Testis (tissue), 5 donors: ENCODE measurements around the gene SCRG1. TPM values are rescaled to one million over a fixed set of nuclear protein-coding genes. Genes with fewer than 3 reads are reported as not detected.

Experiments used
- DNase-seq: peaks from one replicate; pipeline ENCODE4 v3.0.0-alpha.2; 2019
- H3K27ac ChIP-seq, 2 donors: fragments of 200-600 bp; sonication (generic); one replicate each; pipeline ENCODE4 v1.5.1; 2019
- H3K27me3 ChIP-seq: fragments of 200-600 bp; sonication (generic); one replicate; pipeline ENCODE4 v1.5.1; 2019
- H3K36me3 ChIP-seq: fragments of 200-600 bp; sonication (generic); one replicate; pipeline ENCODE4 v1.5.1; 2017; ENCODE audit warnings: low read depth; ENCODE audit errors: missing control alignments
- H3K4me1 ChIP-seq: fragments of 200-600 bp; sonication (generic); one replicate; pipeline ENCODE4 v1.5.1; 2019
- H3K4me3 ChIP-seq, 2 donors: fragments of 200-600 bp; sonication (generic); one replicate each; pipeline ENCODE4 v1.5.1; 2017 to 2019
- H3K9me3 ChIP-seq: fragments of 200-600 bp; sonication (generic); one replicate; pipeline ENCODE4 v1.5.1; 2017
- CTCF ChIP-seq, 3 experiments: fragments of 450-650 bp in 2 of 3; fragments of 200-600 bp in 1 of 3; sonication (generic) in 1 of 3; IDR thresholded peaks; one replicate each; pipeline ENCODE4 v1.5.1; 2016 to 2019; ENCODE audit warnings: antibody characterized with exemption in 3 of 3, mild to moderate bottlenecking in 2 of 3, moderate library complexity in 1 of 3
- POLR2A ChIP-seq: fragments of 450-650 bp; IDR thresholded peaks from one replicate; pipeline ENCODE4 v1.6.1; 2017; ENCODE audit warnings: antibody characterized with exemption, mild to moderate bottlenecking, moderate library complexity
- WGBS, 2 donors: methylation state at CpG; one replicate each; pipeline ENCODE4 v1.1.5; 2018; 5-methylcytosine and 5-hydroxymethylcytosine counted together
- intact Hi-C: fragments of 100-400 bp; cut with DNase I; formaldehyde crosslinking; loops from one replicate; pipeline ENCODE4 v1.15.1; 2023; ENCODE audit warnings: low total_unique reads
- long read RNA-seq, 2 donors: transcript quantifications; one replicate each; lab custom pipeline, GENCODE V29; 2026
- polyA plus RNA-seq: library from polyadenylated mRNA; stranded (reverse); fragments of 350-450 nt; fragmentation: Illumina TruSeq; extraction: RNeasy Lipid Tissue Mini Kit (QIAGEN cat#74804); gene quantifications from one replicate; pipeline ENCODE4 v1.2.3, GENCODE V29; 2014; ENCODE audit warnings: low read depth, low replicate concordance; ENCODE audit not compliant: insufficient read depth
- total RNA-seq, 2 donors: library from RNA; depleted of rRNA; stranded (reverse); fragments of >200 nt; gene quantifications; one replicate each; pipeline ENCODE4 v1.2.3, GENCODE V29; 2016

The SCRG1 gene
- total RNA-seq = 10 to 100 TPM; 22.9 to 32.0 TPM
- polyA plus RNA-seq = 29.1 TPM
- long read RNA-seq, donor 1, full-length matches to known transcripts = 22 of 29 reads
- long read RNA-seq, donor 1, partial matches to known transcripts = 7 of 29 reads
- long read RNA-seq, donor 1, other reads (novel, unspliced or antisense) = 0 of 29 reads
- long read RNA-seq, donor 2, full-length matches to known transcripts = 20 of 29 reads
- long read RNA-seq, donor 2, partial matches to known transcripts = 9 of 29 reads
- long read RNA-seq, donor 2, other reads (novel, unspliced or antisense) = 0 of 29 reads

- no peaks in the 10 kb centered on the region for H3K27me3 ChIP-seq
- intact Hi-C loops = no loop called here
- H3K4me1 ChIP-seq = peaks cover 8% of the 10 kb centered on the region
- peak within 1 kb of the TSS; percentile 55 to 78 for H3K27ac ChIP-seq
- no peaks in the 10 kb centered on the region for H3K36me3 ChIP-seq
- H3K4me3 ChIP-seq = no peak within 1 kb of the TSS
- H3K9me3 ChIP-seq = no peaks in the 10 kb centered on the region
- WGBS, 2 donors = 18 to 47% methylated on average over 4 of the region's 4 CpGs
- DNase-seq = peak; percentile 84
- TF ChIP-seq CTCF (IDR thresholded peaks at IDR 0.05) (no peak), POLR2A (no peak)
These were observed at the start of gene SCRG1 for GRCh38 chr4:173398779-173399415. Gene SCRG1 (minus strand): TSS chr4:173399116. CDS start chr4:173391414, 7,702 bp downstream.

GRCh38 chr4:173448103-173448502, 49.2 kb upstream of the SCRG1 start:
- Histone ChIP-seq H3K36me3 (no peaks in the 10 kb centered on the region), H3K4me3 (no peak overlapping the region), H3K9me3 (no peaks in the 10 kb centered on the region), H3K4me1 (peaks cover 20% of the 10 kb centered on the region), H3K27ac (no peak overlapping the region), H3K27me3 (no peaks in the 10 kb centered on the region)
- intact Hi-C loops = no loop called here
- 32 to 37% methylated on average over 2 of the region's 2 CpGs for WGBS, 2 donors
- no peak for TF ChIP-seq POLR2A
- peak; percentile 80 for DNase-seq

- intact Hi-C loops = no loop called here
- 83 to 96% methylated on average over 1 of the region's 1 CpG for WGBS, 2 donors
- no peak for DNase-seq
These were observed 47.5 kb upstream of the SCRG1 start for GRCh38 chr4:173446416-173446815.

GRCh38 chr4:173443121-173443520, 44.2 kb upstream of the SCRG1 start:
- no peaks in the 10 kb centered on the region for H3K36me3 ChIP-seq
- H3K27me3 ChIP-seq = no peaks in the 10 kb centered on the region
- H3K4me1 ChIP-seq = peaks cover 5% of the 10 kb centered on the region
- TF ChIP-seq CTCF (IDR thresholded peaks at IDR 0.05) = no peak
- no peak for TF ChIP-seq POLR2A
- no peak overlapping the region for H3K27ac ChIP-seq
- H3K4me3 ChIP-seq = no peak overlapping the region
- H3K9me3 ChIP-seq = no peaks in the 10 kb centered on the region
- intact Hi-C loops = no loop called here
- DNase-seq = no peak

More at GRCh38 chr4:173446416-173446815, 47.5 kb upstream of the SCRG1 start:
- Histone ChIP-seq H3K27ac (no peak overlapping the region), H3K27me3 (no peaks in the 10 kb centered on the region), H3K36me3 (no peaks in the 10 kb centered on the region), H3K9me3 (no peaks in the 10 kb centered on the region), H3K4me1 (peaks cover 20% of the 10 kb centered on the region), H3K4me3 (no peak overlapping the region)
- TF ChIP-seq CTCF (IDR thresholded peaks at IDR 0.05) (no peak), POLR2A (no peak)

GRCh38 chr4:173442223-173442932, 43.5 kb upstream of the SCRG1 start:
- H3K27ac ChIP-seq = no peak overlapping the region
- 90 to 92% methylated on average over 10 of the region's 10 CpGs for WGBS, 2 donors
- H3K4me3 ChIP-seq = no peak overlapping the region
- TF ChIP-seq CTCF (IDR thresholded peaks at IDR 0.05) (no peak), POLR2A (no peak)
- no peaks in the 10 kb centered on the region for H3K4me1 ChIP-seq
- H3K9me3 ChIP-seq = no peaks in the 10 kb centered on the region
- DNase-seq = no peak
- H3K36me3 ChIP-seq = no peaks in the 10 kb centered on the region
- intact Hi-C loops = no loop called here
- no peaks in the 10 kb centered on the region for H3K27me3 ChIP-seq
